Activated CD4-positive, alpha-beta T cell treated with anti-CD3 and anti-CD28 coated beads for 36 hours (primary cell): ENCODE data around the gene UPK1B. TPM values are rescaled to one million over a fixed set of nuclear protein-coding genes. Genes with fewer than 3 reads are reported as not detected.

Source experiments
- total RNA-seq, 2 experiments: library from RNA; stranded (reverse); gene quantifications; one replicate each; pipeline ENCODE4 v1.2.3, GENCODE V29; 2021

The UPK1B gene
- total RNA-seq, 2 experiments from 2014 or later = 0.25 to 0.41 TPM

Other genes with a start within 250 kb of the UPK1B start
- gene IGSF11, start 138.8 kb upstream of the UPK1B start, total RNA-seq = under 1 TPM; 0.09 to 0.23 TPM
- gene TEX55, start 27.4 kb upstream of the UPK1B start, total RNA-seq = not detected
- 10 to 100 TPM; 16.6 to 16.7 TPM for gene B4GALT4, start 67.3 kb downstream of the UPK1B start, total RNA-seq
- gene ARHGAP31, start 120.8 kb downstream of the UPK1B start, total RNA-seq = 1 to 10 TPM; 9.2 to 9.6 TPM